ENCODE measurements around the gene CDKN3.

CDKN3 gene

DNA sequence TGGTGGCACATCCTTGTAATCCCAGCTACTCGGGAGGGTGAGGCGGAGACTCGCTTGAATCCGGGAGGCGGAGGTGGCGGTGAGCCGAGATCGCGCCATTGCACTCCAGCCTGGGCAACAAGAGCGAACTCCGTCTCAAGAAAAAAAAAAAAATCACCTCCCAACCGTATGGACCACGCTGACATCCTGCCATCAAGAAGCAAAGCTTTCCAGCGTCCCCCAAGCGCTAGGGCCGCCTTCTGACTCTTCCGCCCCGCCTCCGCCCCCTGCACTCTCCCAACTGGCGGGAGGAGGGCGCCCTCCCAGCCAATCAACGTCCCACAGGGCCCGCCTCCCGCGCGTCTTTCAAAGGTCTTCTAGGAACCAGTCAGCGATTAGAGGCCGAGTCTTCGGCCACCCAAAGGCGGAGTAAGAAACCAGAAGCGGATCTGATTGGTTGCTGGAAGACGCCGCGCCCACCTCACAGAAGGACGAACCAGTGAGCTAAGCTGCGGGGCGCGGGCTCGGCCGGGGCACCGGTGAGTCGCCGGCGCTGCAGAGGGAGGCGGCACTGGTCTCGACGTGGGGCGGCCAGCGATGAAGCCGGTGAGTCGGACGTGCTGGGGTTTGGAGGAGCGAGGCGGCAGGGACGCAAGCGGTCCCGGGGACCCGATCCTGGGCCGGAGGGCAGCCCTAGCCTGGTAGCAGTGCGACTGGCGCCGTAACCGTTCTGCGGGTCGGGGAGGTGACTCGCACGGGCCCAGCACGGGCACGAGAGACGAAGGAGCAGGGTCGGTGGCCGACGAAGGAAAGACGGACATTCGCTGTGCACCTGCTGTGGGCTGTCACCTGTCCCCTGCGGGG, at the start of gene CDKN3:
Gene CDKN3, plus strand, starts transcription at position 515 of the 843 bp plus-strand sequence. Its CDS starts 62 bp downstream, at position 577.
- H3K4me1 ChIP-seq: peaks cover 10% of the 10 kb centered on the region
- H3K9me3 ChIP-seq: no peaks in the 10 kb centered on the region
- peak within 1 kb of the TSS; percentile 74 for H3K4me3 ChIP-seq
- no peaks in the 10 kb centered on the region for H3K27me3 ChIP-seq (ENCODE audit: low read depth)
- peaks cover 13% of the 10 kb centered on the region for H3K36me3 ChIP-seq (replicated peaks)
- peak; percentile 97 to 98 for DNase-seq (ENCODE audit: low spot score in 2 of 2)
- in situ Hi-C loops (cut with MboI; ENCODE audit: low sequenced_read_pairs): no loop called here

DNA sequence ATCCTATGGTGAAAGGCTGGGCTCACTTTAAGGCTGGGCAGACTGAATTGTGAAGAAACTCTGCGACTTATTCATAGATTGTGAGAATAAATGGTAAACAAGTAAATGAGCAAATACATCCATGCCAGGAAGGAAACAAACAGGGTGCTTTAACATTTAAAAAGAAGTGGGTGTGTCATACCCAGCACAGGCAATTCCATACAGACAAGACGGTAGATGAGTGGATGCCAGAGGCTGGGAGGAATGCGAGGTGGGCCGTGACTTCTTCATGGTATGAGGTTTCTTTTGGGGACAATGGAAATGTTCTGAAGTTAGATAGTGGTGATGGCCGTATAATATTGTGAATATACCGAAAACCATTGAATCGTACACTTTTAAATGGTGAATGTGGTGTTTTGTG, 49.8 kb upstream of the CDKN3 start:
- H3K9me3 ChIP-seq: no peaks in the 10 kb centered on the region
- H3K36me3 ChIP-seq (replicated peaks): no peaks in the 10 kb centered on the region
- DNase-seq (ENCODE audit: low spot score in 2 of 2): no peak
- H3K4me1 ChIP-seq: no peaks in the 10 kb centered on the region
- no peak overlapping the region for H3K4me3 ChIP-seq
- H3K27me3 ChIP-seq (ENCODE audit: low read depth): no peaks in the 10 kb centered on the region
- in situ Hi-C loops (cut with MboI; ENCODE audit: low sequenced_read_pairs): loop anchor here (25.0 kb wide), 2 partner anchors 810 to 910 kb away; no protein-coding TSS in a partner anchor

DNA sequence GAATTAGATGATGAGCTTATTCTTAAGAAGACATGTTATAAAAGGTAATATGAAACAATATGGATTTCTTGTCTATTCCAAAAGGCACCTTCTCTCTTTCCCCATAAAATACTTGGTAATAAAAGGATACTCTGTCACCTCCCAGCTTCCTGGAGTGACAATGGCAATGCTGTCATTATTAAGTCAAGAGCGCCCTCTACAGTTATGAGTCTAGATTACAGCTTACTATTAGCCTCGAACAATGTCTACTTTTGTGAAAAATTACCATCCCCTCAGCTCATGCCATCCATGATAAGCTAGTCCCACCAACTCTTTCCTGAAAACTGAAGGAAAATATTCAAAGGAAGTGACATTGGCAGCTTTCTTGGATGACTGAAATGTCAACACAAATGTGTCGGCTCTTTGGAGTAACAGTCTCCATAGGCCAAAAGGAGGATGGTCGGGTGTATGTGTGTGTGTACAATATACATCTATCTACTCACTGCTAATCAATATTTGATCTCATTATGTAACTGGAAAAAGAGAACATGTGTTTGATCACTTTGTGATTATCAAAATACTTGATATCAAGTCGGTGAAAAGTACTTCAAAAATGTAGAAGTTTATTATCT, 48.7 kb upstream of the CDKN3 start:
- Histone ChIP-seq H3K4me3 (no peak overlapping the region), H3K27me3 (ENCODE audit: low read depth) (no peaks in the 10 kb centered on the region)

DNA sequence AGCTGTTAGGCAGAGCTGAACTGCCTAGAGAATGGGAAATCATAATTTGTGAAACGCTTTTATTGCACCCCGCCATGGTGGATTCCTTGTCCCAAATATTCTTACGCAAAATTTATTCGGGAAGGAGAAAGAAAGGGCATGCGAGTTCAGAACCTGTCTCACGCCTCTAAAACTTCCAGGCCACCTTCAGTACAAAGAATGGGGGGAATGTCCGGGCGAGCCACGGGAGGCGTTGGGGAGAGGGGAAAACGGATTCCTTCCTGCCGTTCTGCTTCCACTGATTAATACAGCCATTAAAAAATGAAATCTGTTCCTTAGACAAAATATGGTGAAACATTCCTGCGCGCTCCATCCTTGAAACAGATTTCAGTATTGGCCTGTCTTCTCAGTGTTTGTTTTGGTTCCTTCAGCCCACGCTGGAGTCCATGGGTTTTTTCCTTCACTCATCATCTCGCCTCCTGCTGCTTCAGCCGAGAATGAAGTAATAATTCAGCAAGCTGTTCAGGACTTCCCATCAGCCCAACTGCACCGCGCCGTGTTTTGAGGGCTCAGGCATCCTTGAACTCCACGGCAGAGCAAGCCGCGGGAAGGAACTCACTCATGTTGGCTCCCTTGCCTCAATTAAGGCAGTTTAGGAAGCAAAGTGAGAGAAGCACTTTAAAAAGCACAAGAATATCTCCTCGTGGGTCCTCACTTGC, 47.7 kb upstream of the CDKN3 start:
- H3K4me3 ChIP-seq: no peak overlapping the region
- in situ Hi-C loops (cut with MboI; ENCODE audit: low sequenced_read_pairs): loop anchor here (25.0 kb wide), 2 partner anchors 812 to 912 kb away; no protein-coding TSS in a partner anchor
- no peak for DNase-seq (ENCODE audit: low spot score in 2 of 2)
- H3K27me3 ChIP-seq (ENCODE audit: low read depth): no peaks in the 10 kb centered on the region
- H3K36me3 ChIP-seq (replicated peaks): no peaks in the 10 kb centered on the region
- no peaks in the 10 kb centered on the region for H3K4me1 ChIP-seq
- H3K9me3 ChIP-seq: peaks cover 4% of the 10 kb centered on the region; the same call in 1 of the 2 replicates

More for the DNA sequence above, 48.7 kb upstream of the CDKN3 start:
- Histone ChIP-seq H3K9me3 (no peaks in the 10 kb centered on the region), H3K4me1 (no peaks in the 10 kb centered on the region), H3K36me3 (replicated peaks) (no peaks in the 10 kb centered on the region)
- peak; percentile 42 to 70 for DNase-seq (ENCODE audit: low spot score in 2 of 2)
- in situ Hi-C loops (cut with MboI; ENCODE audit: low sequenced_read_pairs): loop anchor here (25.0 kb wide), 2 partner anchors 811 to 911 kb away; no protein-coding TSS in a partner anchor

DNA sequence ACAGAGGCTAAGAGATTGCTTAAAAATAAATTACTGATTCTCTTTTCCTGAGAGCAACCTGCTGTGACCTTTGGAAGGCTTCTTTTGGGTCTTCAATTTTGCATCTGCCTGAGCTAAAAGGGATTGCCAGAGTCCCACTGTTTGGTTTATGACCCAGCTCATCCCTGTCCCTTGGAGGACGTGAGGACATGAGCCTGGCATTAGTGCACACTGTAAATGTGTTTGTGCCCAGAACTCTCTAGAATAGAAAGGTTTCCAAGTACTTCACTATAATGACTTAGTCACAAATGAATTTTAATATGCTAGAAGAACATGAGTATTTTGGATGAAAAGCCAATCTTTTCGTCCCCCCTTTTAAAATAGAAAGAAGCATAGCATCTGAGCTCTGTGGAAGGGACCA, 47.1 kb upstream of the CDKN3 start:
- DNase-seq (ENCODE audit: low spot score in 2 of 2): no peak
- Histone ChIP-seq H3K27me3 (ENCODE audit: low read depth) (no peaks in the 10 kb centered on the region), H3K36me3 (replicated peaks) (no peaks in the 10 kb centered on the region), H3K4me3 (no peak overlapping the region), H3K9me3 (peaks cover 4% of the 10 kb centered on the region; the same call in 1 of the 2 replicates), H3K4me1 (no peaks in the 10 kb centered on the region)
- in situ Hi-C loops (cut with MboI; ENCODE audit: low sequenced_read_pairs): loop anchor here (25.0 kb wide), 2 partner anchors 812 to 912 kb away; no protein-coding TSS in a partner anchor

DNA sequence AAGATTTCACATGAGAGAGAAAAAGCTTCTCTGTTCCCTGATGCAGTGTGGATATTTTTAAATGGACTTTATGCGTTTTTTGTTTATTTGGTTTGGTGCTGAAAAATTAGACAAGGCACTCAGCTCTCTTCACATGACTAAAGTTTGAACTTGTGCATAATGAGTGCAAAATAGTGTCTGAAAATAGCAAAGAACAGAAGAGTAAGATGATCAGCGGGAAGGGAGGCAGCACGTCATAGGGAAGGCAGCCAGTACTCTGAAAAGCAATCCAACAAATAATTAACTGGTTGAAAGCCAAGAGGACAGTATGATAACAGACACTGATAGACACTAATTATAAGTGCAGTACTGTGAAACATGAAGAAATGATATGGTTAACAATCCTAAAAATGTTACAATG, 46.6 kb upstream of the CDKN3 start:
- Histone ChIP-seq H3K9me3 (peaks cover 4% of the 10 kb centered on the region; the same call in 1 of the 2 replicates), H3K27me3 (ENCODE audit: low read depth) (no peaks in the 10 kb centered on the region; the same call in 1 of the 2 replicates), H3K4me1 (no peaks in the 10 kb centered on the region), H3K4me3 (no peak overlapping the region), H3K36me3 (replicated peaks) (no peaks in the 10 kb centered on the region)
- in situ Hi-C loops (cut with MboI; ENCODE audit: low sequenced_read_pairs): no loop called here
- no peak for DNase-seq (ENCODE audit: low spot score in 2 of 2)

DNA sequence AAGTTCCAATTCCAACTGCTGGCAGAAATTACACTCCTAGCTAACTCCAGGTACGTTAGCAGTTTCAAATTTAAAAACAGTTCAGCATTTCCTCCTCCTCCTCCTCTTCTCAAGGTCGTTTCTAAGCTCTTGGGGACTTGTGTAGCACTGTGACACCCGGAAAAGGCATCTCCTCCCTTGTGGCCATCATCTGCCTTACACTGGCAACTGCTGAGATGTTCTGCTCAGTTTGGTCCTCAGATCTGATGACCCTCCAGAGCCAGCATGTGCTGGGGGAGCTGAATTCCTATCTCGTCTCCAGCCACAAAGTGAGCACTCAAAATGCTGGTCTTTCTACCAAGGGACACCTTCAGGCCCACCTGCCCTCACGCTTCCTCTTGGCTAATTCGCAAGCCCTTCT, 43.5 kb upstream of the CDKN3 start:
- peaks cover 18% of the 10 kb centered on the region for H3K27me3 ChIP-seq (ENCODE audit: low read depth)
- H3K4me1 ChIP-seq: no peaks in the 10 kb centered on the region
- H3K9me3 ChIP-seq: peaks cover 4% of the 10 kb centered on the region; the same call in 1 of the 2 replicates
- H3K36me3 ChIP-seq (replicated peaks): no peaks in the 10 kb centered on the region
- DNase-seq (ENCODE audit: low spot score in 2 of 2): no peak
- in situ Hi-C loops (cut with MboI; ENCODE audit: low sequenced_read_pairs): no loop called here
- no peak overlapping the region for H3K4me3 ChIP-seq

DNA sequence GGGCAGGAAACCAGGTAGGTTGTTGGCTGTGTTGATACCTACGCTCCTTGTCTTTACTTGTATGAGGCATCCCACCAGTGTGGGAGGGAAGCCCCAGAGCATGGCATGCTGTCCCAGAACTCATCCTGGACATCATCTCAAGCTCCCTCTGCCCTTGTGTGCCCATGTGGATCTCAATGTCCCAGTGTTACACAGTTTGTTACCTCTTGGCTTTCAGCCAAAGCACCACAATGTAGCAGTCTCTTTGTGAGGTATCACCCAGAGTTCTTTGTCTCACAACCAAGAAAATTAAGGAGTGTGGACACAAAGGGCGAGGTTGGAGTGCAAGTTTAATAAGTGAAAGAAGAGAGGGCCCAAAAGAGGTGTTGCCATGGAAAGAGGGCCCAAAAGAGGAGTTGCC, 43.1 kb upstream of the CDKN3 start:
- DNase-seq (ENCODE audit: low spot score in 2 of 2): no peak
- Histone ChIP-seq H3K36me3 (replicated peaks) (no peaks in the 10 kb centered on the region), H3K9me3 (peaks cover 4% of the 10 kb centered on the region; the same call in 1 of the 2 replicates), H3K4me3 (no peak overlapping the region), H3K4me1 (no peaks in the 10 kb centered on the region), H3K27me3 (ENCODE audit: low read depth) (peaks cover 20% of the 10 kb centered on the region)
- in situ Hi-C loops (cut with MboI; ENCODE audit: low sequenced_read_pairs): no loop called here

DNA sequence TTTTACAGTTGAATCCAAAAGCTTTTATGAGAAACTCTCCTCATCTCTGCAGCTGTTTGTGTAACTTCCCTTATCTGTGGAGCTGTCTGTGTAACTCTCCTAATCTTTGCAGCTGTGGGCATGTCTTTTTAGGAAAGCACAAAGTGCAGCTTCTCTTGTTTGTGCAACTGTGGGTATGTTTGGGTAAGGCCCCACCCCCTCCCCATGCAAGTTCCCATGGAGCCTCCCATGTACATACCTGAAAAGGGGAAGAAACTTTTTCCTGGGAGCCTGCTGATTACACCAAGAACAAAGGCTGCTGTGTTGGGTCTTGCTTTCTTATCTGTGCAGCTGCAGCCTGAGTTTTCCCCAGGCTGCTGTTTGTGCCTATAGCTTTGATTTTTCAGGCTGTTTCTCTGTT, 42.7 kb upstream of the CDKN3 start:
- H3K4me3 ChIP-seq: no peak overlapping the region
- in situ Hi-C loops (cut with MboI; ENCODE audit: low sequenced_read_pairs): no loop called here
- no peak for DNase-seq (ENCODE audit: low spot score in 2 of 2)

DNA sequence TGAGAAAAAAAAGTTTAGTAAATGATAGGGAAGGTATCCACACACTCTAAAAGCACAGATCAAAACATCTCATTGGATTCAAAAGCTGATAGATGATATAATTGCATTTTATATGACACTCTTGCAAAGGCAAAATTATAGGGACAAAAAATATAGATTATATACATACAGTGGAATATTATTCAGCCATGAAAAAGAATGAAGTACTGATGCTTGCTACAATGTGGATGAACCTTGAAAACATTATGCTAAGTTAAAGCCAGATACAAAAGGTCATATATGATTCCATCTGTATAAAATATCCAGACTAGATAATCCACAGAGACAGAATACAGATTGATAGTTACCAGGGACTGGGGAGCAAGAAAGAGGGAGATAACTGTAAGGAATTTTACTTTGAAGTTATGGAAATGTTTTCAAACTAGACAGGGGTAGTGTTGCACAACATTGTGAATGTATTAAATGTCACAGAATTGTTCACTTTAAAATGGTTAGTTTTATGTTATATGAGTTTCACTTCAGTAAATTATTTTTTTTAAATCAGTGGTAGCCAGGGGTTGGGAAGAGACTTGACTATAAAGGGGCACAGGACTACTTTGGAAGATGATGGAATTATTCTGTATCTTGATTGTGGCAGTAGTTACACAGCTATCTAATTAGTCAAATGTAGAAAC, 41.7 kb upstream of the CDKN3 start:
- Histone ChIP-seq H3K4me1 (no peaks in the 10 kb centered on the region), H3K9me3 (peaks cover 4% of the 10 kb centered on the region; the same call in 1 of the 2 replicates), H3K4me3 (no peak overlapping the region), H3K27me3 (ENCODE audit: low read depth) (peaks cover 26% of the 10 kb centered on the region), H3K36me3 (replicated peaks) (no peaks in the 10 kb centered on the region)
- in situ Hi-C loops (cut with MboI; ENCODE audit: low sequenced_read_pairs): no loop called here
- no peak for DNase-seq (ENCODE audit: low spot score in 2 of 2)

More for the DNA sequence above, 42.7 kb upstream of the CDKN3 start:
- peaks cover 4% of the 10 kb centered on the region; the same call in 1 of the 2 replicates for H3K9me3 ChIP-seq
- no peaks in the 10 kb centered on the region for H3K4me1 ChIP-seq
- no peaks in the 10 kb centered on the region for H3K36me3 ChIP-seq (replicated peaks)
- peaks cover 20% of the 10 kb centered on the region for H3K27me3 ChIP-seq (ENCODE audit: low read depth)

GRCh38 chr14:54355698-54356097, 41.1 kb upstream of the CDKN3 start:
- no peak for DNase-seq (ENCODE audit: low spot score in 2 of 2)
- no peak overlapping the region for H3K4me3 ChIP-seq
- peaks cover 26% of the 10 kb centered on the region for H3K27me3 ChIP-seq (ENCODE audit: low read depth)
- peaks cover 4% of the 10 kb centered on the region; the same call in 1 of the 2 replicates for H3K9me3 ChIP-seq
- H3K4me1 ChIP-seq: no peaks in the 10 kb centered on the region
- no peaks in the 10 kb centered on the region for H3K36me3 ChIP-seq (replicated peaks)
- in situ Hi-C loops (cut with MboI; ENCODE audit: low sequenced_read_pairs): no loop called here

DNA sequence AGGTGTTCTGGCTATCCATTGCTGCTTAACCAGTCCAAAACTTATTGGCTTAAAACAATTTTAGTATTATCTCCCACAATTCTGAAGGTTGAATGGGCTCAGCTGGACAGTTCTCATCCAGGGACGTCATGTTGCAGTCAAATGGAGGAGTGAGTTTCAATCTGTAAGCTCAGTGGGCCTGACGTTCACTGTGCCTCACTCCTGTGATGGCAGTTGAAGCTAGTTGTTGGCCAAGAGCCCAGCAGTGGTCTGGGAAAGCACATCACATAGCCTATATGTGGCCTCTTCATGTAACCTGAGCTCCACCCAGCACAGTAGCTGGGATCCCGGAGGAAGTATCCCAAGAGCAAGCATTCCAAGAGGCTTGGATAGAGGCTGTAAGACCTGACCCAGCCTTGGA, 40.6 kb upstream of the CDKN3 start:
- peaks cover 26% of the 10 kb centered on the region for H3K27me3 ChIP-seq (ENCODE audit: low read depth)
- no peak for DNase-seq (ENCODE audit: low spot score in 2 of 2)
- no peaks in the 10 kb centered on the region for H3K4me1 ChIP-seq
- H3K36me3 ChIP-seq (replicated peaks): no peaks in the 10 kb centered on the region
- H3K4me3 ChIP-seq: no peak overlapping the region
- peaks cover 4% of the 10 kb centered on the region; the same call in 1 of the 2 replicates for H3K9me3 ChIP-seq
- in situ Hi-C loops (cut with MboI; ENCODE audit: low sequenced_read_pairs): no loop called here

- peaks cover 12% of the 10 kb centered on the region for H3K4me1 ChIP-seq
- H3K27me3 ChIP-seq (ENCODE audit: low read depth): peaks cover 48% of the 10 kb centered on the region
- no peaks in the 10 kb centered on the region for H3K36me3 ChIP-seq (replicated peaks)
- H3K4me3 ChIP-seq: no peak overlapping the region
- in situ Hi-C loops (cut with MboI; ENCODE audit: low sequenced_read_pairs): no loop called here
- no peaks in the 10 kb centered on the region for H3K9me3 ChIP-seq
- DNase-seq (ENCODE audit: low spot score in 2 of 2): no peak
Observed at GRCh38 chr14:54360667-54361066, 36.1 kb upstream of the CDKN3 start.
